GM12873 (cell line): ENCODE results near the gene C1QL2.

Experiments used
- CTCF ChIP-seq: IDR thresholded peaks from 2 replicates; pipeline ENCODE4 v1.5.1; 2012; ENCODE audit warnings: low read depth, mild to moderate bottlenecking, moderate library complexity, low read length, control low read depth; ENCODE audit not compliant: insufficient read depth; ENCODE audit errors: missing control alignments

The C1QL2 gene

GRCh38 chr2:119198240-119198840 is 39.8 kb upstream of the C1QL2 start:
- TF ChIP-seq CTCF, result no peak

GRCh38 chr2:119197529-119198239 is 39.1 kb upstream of the C1QL2 start:
- no peak for TF ChIP-seq CTCF

GRCh38 chr2:119197126-119197405 is 38.5 kb upstream of the C1QL2 start:
- TF ChIP-seq CTCF, result no peak

GRCh38 chr2:119196301-119197125 is 38.0 kb upstream of the C1QL2 start:
- TF ChIP-seq CTCF, result no peak

- TF ChIP-seq CTCF, result no peak
These were observed 37.3 kb upstream of the C1QL2 start for GRCh38 chr2:119195887-119196286.

- TF ChIP-seq CTCF, result no peak
These were observed 36.5 kb upstream of the C1QL2 start for GRCh38 chr2:119195001-119195400.

- no peak for TF ChIP-seq CTCF
These were observed 34.3 kb upstream of the C1QL2 start for GRCh38 chr2:119192893-119193292.
